Kidney (tissue), 14 donors: ENCODE results near the gene SVIL. TPM values are rescaled to one million over a fixed set of nuclear protein-coding genes. Genes with fewer than 3 reads are reported as not detected.

Source experiments
- DNase-seq, 5 donors: peaks; one replicate each; pipeline ENCODE4 v3.0.0-alpha.2; 2013 to 2020
- FAIRE-seq: peaks from 2 replicates; lab custom pipeline; 2012; peaks lifted over from hg19 to GRCh38; lab: Jason Lieb, UNC
- H3K27ac ChIP-seq, 2 donors: one replicate each; pipeline ENCODE4 v1.7.0; 2013; ENCODE audit warnings: low read depth in 2 of 2, low read length in 2 of 2, inconsistent platforms in 1 of 2
- H3K27me3 ChIP-seq: one replicate; pipeline ENCODE4 v1.7.1; 2013; ENCODE audit warnings: low read length, inconsistent platforms; ENCODE audit not compliant: control insufficient read depth, insufficient read depth
- H3K36me3 ChIP-seq, 3 donors: one replicate each; pipeline versions ENCODE4 v1.7.0 to v1.7.1; 2013; ENCODE audit warnings: low read length in 3 of 3, control low read depth in 1 of 3, inconsistent platforms in 1 of 3; ENCODE audit not compliant: insufficient read depth in 3 of 3, control insufficient read depth in 2 of 3
- H3K4me1 ChIP-seq, 3 donors: one replicate each; pipeline versions ENCODE4 v1.7.0 to v1.7.1; 2013; ENCODE audit warnings: low read length in 3 of 3, inconsistent platforms in 1 of 3, low read depth in 1 of 3; ENCODE audit not compliant: control insufficient read depth in 2 of 3, insufficient read depth in 2 of 3
- H3K4me3 ChIP-seq, 3 donors: one replicate each; pipeline versions ENCODE4 v1.7.0 to v1.8.1; 2013; ENCODE audit warnings: low read length in 3 of 3, control low read depth in 1 of 3, inconsistent platforms in 1 of 3
- H3K9ac ChIP-seq, 3 donors: one replicate each; pipeline versions ENCODE4 v1.7.0 to v1.7.1; 2013; ENCODE audit warnings: low read length in 3 of 3, control low read depth in 1 of 3, inconsistent platforms in 1 of 3
- H3K9me3 ChIP-seq, 3 donors: one replicate each; pipeline versions ENCODE4 v1.7.0 to v1.7.1; 2013; ENCODE audit warnings: low read length in 3 of 3, control low read depth in 1 of 3, inconsistent platforms in 1 of 3; ENCODE audit not compliant: control insufficient read depth in 2 of 3, insufficient read depth in 1 of 3
- intact Hi-C: fragments of 100-400 bp; cut with DNase I; formaldehyde crosslinking; loops from one replicate; pipeline ENCODE4 v1.11.1; 2022
- polyA plus RNA-seq: library from polyadenylated mRNA; stranded (reverse); fragments of 350-450 nt; fragmentation: Illumina TruSeq; extraction: RNeasy Lipid Tissue Mini Kit (QIAGEN cat#74804); gene quantifications from one replicate; pipeline ENCODE4 v1.2.3, GENCODE V29; 2014; ENCODE audit warnings: low read depth, low replicate concordance; ENCODE audit not compliant: insufficient read depth
- total RNA-seq: library from RNA; stranded (reverse); fragmentation: NEBNext Ultra II Directional; extraction: Animal tissue kit (Norgen Biotek cat#: 25700); gene quantifications from one replicate; pipeline ENCODE4 v1.2.1, GENCODE V29; 2021
- TF ChIP-seq, protein P1 (sequence below): IDR thresholded peaks from 3 replicates; pipeline ENCODE4 v1.5.1; 2012; ENCODE audit warnings: mild to moderate bottlenecking, moderate library complexity, borderline replicate concordance; ENCODE audit not compliant: insufficient read depth; ENCODE audit errors: extremely low read depth
- donor health status: control.
- donor health status: control.
- donor health status: control.
- donor health status: control.
- donor health status: control.
- donor health status: DM: yes; HTN: yes; CAD: no.
- donor health status: Normal renal cell carcinoma (clear cell type).

SVIL gene
- total and polyA plus RNA-seq, 2 donors from 2014 or later = 7.4 to 94.4 TPM

DNA sequence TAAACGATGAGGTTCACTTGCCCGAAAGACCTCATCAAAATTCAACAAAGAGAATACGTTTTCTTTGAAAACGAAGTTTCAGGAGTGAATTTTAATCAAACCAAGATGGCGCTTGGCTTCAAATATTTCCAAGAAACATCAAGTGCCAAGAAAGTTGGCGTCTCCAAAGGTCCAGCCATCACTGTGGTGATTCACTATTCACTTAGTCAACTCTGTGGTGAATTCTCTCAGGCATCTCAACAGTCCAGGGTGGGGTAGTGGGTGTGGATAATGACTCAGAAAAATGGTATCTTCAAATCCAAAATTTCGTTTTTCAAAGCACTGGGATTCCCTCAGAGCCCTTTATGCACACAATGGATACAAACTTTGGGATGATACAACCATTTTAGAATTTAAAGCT, 133.1 kb downstream of the SVIL start:
- FAIRE-seq = no peak
- H3K4me1 ChIP-seq = no peaks in the 10 kb centered on the region
- no peak overlapping the region for H3K9ac ChIP-seq
- DNase-seq = no peak
- H3K9me3 ChIP-seq = no peaks in the 10 kb centered on the region
- TF ChIP-seq, protein P1, sequence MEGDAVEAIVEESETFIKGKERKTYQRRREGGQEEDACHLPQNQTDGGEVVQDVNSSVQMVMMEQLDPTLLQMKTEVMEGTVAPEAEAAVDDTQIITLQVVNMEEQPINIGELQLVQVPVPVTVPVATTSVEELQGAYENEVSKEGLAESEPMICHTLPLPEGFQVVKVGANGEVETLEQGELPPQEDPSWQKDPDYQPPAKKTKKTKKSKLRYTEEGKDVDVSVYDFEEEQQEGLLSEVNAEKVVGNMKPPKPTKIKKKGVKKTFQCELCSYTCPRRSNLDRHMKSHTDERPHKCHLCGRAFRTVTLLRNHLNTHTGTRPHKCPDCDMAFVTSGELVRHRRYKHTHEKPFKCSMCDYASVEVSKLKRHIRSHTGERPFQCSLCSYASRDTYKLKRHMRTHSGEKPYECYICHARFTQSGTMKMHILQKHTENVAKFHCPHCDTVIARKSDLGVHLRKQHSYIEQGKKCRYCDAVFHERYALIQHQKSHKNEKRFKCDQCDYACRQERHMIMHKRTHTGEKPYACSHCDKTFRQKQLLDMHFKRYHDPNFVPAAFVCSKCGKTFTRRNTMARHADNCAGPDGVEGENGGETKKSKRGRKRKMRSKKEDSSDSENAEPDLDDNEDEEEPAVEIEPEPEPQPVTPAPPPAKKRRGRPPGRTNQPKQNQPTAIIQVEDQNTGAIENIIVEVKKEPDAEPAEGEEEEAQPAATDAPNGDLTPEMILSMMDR = no peak
- intact Hi-C loops = no loop called here
- H3K4me3 ChIP-seq = no peak overlapping the region
- no peak overlapping the region for H3K27ac ChIP-seq
- H3K36me3 ChIP-seq = peaks cover 0 to 5% (median 2%) of the 10 kb centered on the region in 3 donors
- H3K27me3 ChIP-seq = no peaks in the 10 kb centered on the region

DNA sequence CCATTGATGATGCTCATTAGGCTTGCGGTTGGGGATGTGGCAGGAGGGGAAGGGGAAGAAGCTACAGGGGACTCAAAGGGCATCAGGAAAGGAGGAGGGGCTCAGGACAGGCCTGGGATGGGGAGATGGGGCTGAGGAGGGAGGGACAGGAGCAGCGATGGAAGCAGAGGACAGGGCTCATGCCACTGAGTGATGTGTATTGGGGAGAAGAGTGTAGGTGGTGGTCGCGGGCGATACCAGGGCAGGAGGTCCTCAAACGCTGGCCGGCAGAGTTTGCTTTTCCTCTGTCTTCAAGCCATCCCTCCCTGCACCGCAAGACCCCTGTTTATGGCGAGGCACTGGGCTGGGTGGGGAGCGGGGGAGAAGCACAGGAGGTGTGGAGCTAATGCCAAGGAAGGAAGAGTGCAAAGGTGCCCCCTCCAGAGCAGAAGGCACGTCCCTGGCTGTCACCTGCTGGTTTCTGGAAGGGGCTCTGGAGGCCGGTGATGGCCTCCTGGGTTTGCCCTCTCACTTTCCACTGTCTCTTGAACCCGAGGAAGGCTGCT, 134.7 kb downstream of the SVIL start:
- H3K36me3 ChIP-seq = peaks cover 0 to 10% (median 4%) of the 10 kb centered on the region in 3 donors
- H3K4me1 ChIP-seq = no peaks in the 10 kb centered on the region
- intact Hi-C loops = no loop called here
- TF ChIP-seq, protein P1 = no peak
- H3K9me3 ChIP-seq = no peaks in the 10 kb centered on the region
- no peak for FAIRE-seq
- no peaks in the 10 kb centered on the region for H3K27me3 ChIP-seq
- DNase-seq = no peak
- no peak overlapping the region for H3K4me3 ChIP-seq
- no peak overlapping the region for H3K27ac ChIP-seq
- H3K9ac ChIP-seq = no peak overlapping the region

DNA sequence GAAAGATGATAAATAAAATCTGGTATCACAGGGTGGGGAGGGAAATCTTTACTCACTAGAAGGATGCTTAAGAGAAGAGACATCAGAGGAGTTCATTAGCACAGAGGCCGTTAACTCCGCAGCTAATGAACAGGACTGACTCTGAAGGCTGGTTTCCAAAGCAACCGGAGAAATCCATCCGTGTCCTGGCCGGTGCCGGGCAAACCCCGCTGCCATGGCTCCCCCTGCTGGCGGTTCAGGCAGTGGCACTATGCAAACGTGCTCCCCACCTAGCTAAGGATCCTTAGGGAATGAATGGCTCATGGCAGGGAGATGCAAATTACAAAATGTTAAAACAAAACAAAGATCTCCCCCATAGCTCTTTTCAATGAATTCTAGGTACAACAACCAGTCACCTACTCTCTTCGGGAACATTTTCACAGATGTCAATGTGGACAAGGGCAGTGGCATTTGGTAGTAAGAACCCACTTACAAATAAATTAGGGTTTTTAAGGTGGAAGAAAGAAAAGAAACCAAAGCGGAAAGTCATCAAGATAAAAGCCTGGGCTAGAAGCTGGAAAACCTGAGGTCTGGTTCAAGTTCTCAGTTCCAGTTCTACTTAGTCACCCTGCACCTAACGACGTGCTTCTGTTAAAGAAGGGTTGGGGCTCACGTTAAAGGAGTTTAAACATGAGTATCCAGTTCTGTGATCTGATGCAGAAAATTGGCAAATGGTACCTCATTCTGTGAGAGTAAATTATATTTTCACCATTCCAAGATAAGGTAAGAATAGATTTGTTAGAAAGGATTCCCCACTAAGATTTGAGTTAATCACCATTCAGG, 138.2 kb downstream of the SVIL start:
- H3K36me3 ChIP-seq = peaks cover 3 to 27% (median 9%) of the 10 kb centered on the region in 3 donors
- TF ChIP-seq, protein P1 = peak; percentile 68

More for the DNA sequence above, 138.2 kb downstream of the SVIL start:
- no peak overlapping the region for H3K4me3 ChIP-seq
- no peaks in the 10 kb centered on the region for H3K9me3 ChIP-seq
- no peak for FAIRE-seq
- no peak overlapping the region for H3K27ac ChIP-seq
- H3K4me1 ChIP-seq = no peaks in the 10 kb centered on the region
- no peaks in the 10 kb centered on the region for H3K27me3 ChIP-seq
- no peak overlapping the region for H3K9ac ChIP-seq
- intact Hi-C loops = no loop called here
- peak; percentile 78 to 89 (median 83) for DNase-seq
